ENCODE measurements around the gene MAP1LC3A.

MAP1LC3A gene

GRCh38 chr20:34530342-34530741, 28.2 kb upstream of the MAP1LC3A start:
- no peak for DNase-seq

GRCh38 chr20:34531608-34532265, 26.8 kb upstream of the MAP1LC3A start:
- DNase-seq, result no peak

GRCh38 chr20:34532320-34532719, 26.2 kb upstream of the MAP1LC3A start:
- no peak for DNase-seq

- DNase-seq, result no peak
These were observed 25.8 kb upstream of the MAP1LC3A start for GRCh38 chr20:34532756-34533155.

- DNase-seq, result no peak
These were observed 23.9 kb upstream of the MAP1LC3A start for GRCh38 chr20:34534391-34535165.

- DNase-seq, result no peak
These were observed 23.1 kb upstream of the MAP1LC3A start for GRCh38 chr20:34535301-34535840.

- no peak for DNase-seq
These were observed 22.7 kb upstream of the MAP1LC3A start for GRCh38 chr20:34535857-34536256.

- DNase-seq, result no peak
These were observed 21.6 kb upstream of the MAP1LC3A start for GRCh38 chr20:34536798-34537394.

GRCh38 chr20:34537651-34538050, 20.9 kb upstream of the MAP1LC3A start:
- DNase-seq, result no peak

GRCh38 chr20:34538671-34539123, 19.8 kb upstream of the MAP1LC3A start:
- DNase-seq, result no peak

GRCh38 chr20:34539756-34540155, 18.8 kb upstream of the MAP1LC3A start:
- DNase-seq, result no peak

- DNase-seq, result no peak
These were observed 17.8 kb upstream of the MAP1LC3A start for GRCh38 chr20:34540596-34541263.

GRCh38 chr20:34541264-34541901, 17.1 kb upstream of the MAP1LC3A start:
- no peak for DNase-seq

- no peak for DNase-seq
These were observed 16.6 kb upstream of the MAP1LC3A start for GRCh38 chr20:34541917-34542316.

GRCh38 chr20:34542439-34542838, 16.1 kb upstream of the MAP1LC3A start:
- DNase-seq, result no peak

- no peak for DNase-seq
These were observed 15.0 kb upstream of the MAP1LC3A start for GRCh38 chr20:34543463-34544056.

- no peak for DNase-seq
These were observed 14.3 kb upstream of the MAP1LC3A start for GRCh38 chr20:34544109-34544796.

GRCh38 chr20:34546751-34547181, 11.8 kb upstream of the MAP1LC3A start:
- DNase-seq, result peak; percentile 57

- no peak for DNase-seq
These were observed 10.5 kb upstream of the MAP1LC3A start for GRCh38 chr20:34547844-34548613.

GRCh38 chr20:34549291-34549928, 9.1 kb upstream of the MAP1LC3A start:
- DNase-seq, result no peak
